ENCODE data around the gene NT5DC4. TPM values are rescaled to one million over a fixed set of nuclear protein-coding genes. Genes with fewer than 3 reads are reported as not detected.

NT5DC4 gene
- polyA plus RNA-seq, 1 experiment, result not detected

GRCh38 chr2:112787729-112788393 is 67.0 kb downstream of the NT5DC4 start:
- CTCF ChIA-PET, result interaction anchor here (0.9 to 1.5 kb wide), 3 partner anchors 9 to 16 kb away, joined by 3 to 4 read pairs (median 4); no protein-coding TSS in a partner anchor
- no peak overlapping the region for H3K4me3 ChIP-seq (ENCODE audit: low read depth, low read length)
- no peak for TF ChIP-seq CTCF (IDR thresholded peaks at IDR 0.05; ENCODE audit: insufficient read depth, low read depth, low read length)
- DNase-seq (ENCODE audit: low read depth), result no peak
- no peaks in the 10 kb centered on the region for H3K36me3 ChIP-seq (ENCODE audit: control insufficient read depth, insufficient read depth, low read length)
- POLR2A ChIA-PET, result no interaction called here
- no peaks in the 10 kb centered on the region for H3K27me3 ChIP-seq (ENCODE audit: control insufficient read depth, insufficient read depth, low read length)

DNA sequence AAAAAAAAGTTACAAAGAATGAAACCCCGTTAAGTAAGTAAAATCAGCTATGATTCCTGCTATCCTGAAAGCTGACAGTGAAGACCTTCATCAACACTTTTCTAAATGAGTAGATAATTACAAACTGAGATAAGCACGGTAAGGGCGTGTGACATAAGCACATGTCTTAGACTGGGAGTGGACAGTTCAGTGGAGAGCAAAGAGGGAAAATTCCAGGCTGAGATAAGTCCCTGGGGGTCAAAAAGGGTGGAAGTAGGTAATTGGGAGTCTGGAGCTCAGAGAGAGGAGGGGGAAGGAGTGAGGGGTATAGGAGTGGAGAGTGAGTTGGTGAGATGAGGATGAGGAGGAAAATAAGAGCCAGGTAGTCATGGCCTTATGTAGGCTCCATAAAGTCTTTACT is 67.8 kb downstream of the NT5DC4 start:
- no peaks in the 10 kb centered on the region for H3K27me3 ChIP-seq (ENCODE audit: control insufficient read depth, insufficient read depth, low read length)
- TF ChIP-seq CTCF (IDR thresholded peaks at IDR 0.05; ENCODE audit: insufficient read depth, low read depth, low read length), result no peak
- no peak for DNase-seq (ENCODE audit: low read depth)
- H3K4me3 ChIP-seq (ENCODE audit: low read depth, low read length), result no peak overlapping the region
- no peaks in the 10 kb centered on the region for H3K36me3 ChIP-seq (ENCODE audit: control insufficient read depth, insufficient read depth, low read length)
- ChIA-PET POLR2A (no interaction called here), CTCF (interaction anchor here (1.1 to 1.8 kb wide), 4 partner anchors 13 to 153 kb away, joined by 3 to 7 read pairs (median 4); no protein-coding TSS in a partner anchor)

Other genes starting within 250 kb of the NT5DC4 start
- 11.1 and 19.0 TPM in 2 replicates for gene TTL, start 238.9 kb upstream of the NT5DC4 start, polyA plus RNA-seq (2011; rRNA removed)
- 11.8 and 13.9 TPM in 2 replicates for gene POLR1B, start 178.6 kb upstream of the NT5DC4 start, polyA plus RNA-seq (2011; rRNA removed)
- 8.1 and 14.9 TPM in 2 replicates for gene CHCHD5, start 136.4 kb upstream of the NT5DC4 start, polyA plus RNA-seq (2011; rRNA removed)
- gene SLC20A1, start 75.1 kb upstream of the NT5DC4 start, polyA plus RNA-seq (2011; rRNA removed), result 25.3 and 38.8 TPM in 2 replicates
- gene CKAP2L, start 43.6 kb downstream of the NT5DC4 start, polyA plus RNA-seq (2011; rRNA removed), result 3.3 and 6.4 TPM in 2 replicates
- 0.11 and 0.17 TPM in 2 replicates for gene IL1A, start 63.5 kb downstream of the NT5DC4 start, polyA plus RNA-seq (2011; rRNA removed)
- gene IL1B, start 115.8 kb downstream of the NT5DC4 start, polyA plus RNA-seq (2011; rRNA removed), result 7.6 and 8.4 TPM in 2 replicates
- gene IL37, start 190.1 kb downstream of the NT5DC4 start, polyA plus RNA-seq (2011; rRNA removed), result not detected in 2 replicates

All from BJ (cell line).